Cardiac fibroblast (primary cell): ENCODE data around the gene ADRB2.

Experiments
- DNase-seq, 2 donors: peaks; one replicate each; pipeline versions ENCODE4 v3.0.0 to v3.0.0-alpha.2; 2010; ENCODE audit warnings: low read depth in 2 of 2
- H3K4me3 ChIP-seq, 2 donors: replicated peaks in 1 of 2; 1 replicate in 1 of 2; 2 replicates in 1 of 2; pipeline ENCODE4 v1.5.1; 2011; ENCODE audit warnings: low read depth in 2 of 2, low read length in 2 of 2, mild to moderate bottlenecking in 2 of 2, moderate library complexity in 1 of 2
- TF ChIP-seq, protein P1 (sequence below): IDR thresholded peaks from one replicate; pipeline ENCODE4 v1.5.1; 2011; ENCODE audit warnings: low read depth, mild to moderate bottlenecking, low read length, inconsistent platforms

Gene ADRB2

DNA sequence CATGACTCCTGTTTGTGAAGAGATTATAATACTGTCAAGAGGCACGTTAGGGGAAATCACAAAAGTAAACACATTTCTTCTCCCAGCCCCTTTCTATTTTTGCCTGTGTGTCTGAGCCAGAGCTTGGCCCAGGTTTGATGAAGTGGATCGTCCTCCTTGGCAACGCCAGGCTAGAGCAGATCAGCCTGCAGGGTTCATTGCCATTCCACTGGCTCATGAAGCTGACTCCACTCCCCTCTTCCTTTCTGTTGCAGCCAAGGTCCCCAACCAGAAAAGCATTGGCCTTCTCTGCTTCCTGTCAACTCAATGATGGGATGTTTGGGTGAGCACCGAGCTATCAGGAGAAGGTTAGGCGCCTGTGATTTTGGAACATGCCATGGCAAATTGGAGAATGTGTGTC lies 3.3 kb downstream of the ADRB2 start:
- no peak overlapping the region for H3K4me3 ChIP-seq
- DNase-seq, result no peak
- TF ChIP-seq, protein P1, sequence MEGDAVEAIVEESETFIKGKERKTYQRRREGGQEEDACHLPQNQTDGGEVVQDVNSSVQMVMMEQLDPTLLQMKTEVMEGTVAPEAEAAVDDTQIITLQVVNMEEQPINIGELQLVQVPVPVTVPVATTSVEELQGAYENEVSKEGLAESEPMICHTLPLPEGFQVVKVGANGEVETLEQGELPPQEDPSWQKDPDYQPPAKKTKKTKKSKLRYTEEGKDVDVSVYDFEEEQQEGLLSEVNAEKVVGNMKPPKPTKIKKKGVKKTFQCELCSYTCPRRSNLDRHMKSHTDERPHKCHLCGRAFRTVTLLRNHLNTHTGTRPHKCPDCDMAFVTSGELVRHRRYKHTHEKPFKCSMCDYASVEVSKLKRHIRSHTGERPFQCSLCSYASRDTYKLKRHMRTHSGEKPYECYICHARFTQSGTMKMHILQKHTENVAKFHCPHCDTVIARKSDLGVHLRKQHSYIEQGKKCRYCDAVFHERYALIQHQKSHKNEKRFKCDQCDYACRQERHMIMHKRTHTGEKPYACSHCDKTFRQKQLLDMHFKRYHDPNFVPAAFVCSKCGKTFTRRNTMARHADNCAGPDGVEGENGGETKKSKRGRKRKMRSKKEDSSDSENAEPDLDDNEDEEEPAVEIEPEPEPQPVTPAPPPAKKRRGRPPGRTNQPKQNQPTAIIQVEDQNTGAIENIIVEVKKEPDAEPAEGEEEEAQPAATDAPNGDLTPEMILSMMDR, result no peak

DNA sequence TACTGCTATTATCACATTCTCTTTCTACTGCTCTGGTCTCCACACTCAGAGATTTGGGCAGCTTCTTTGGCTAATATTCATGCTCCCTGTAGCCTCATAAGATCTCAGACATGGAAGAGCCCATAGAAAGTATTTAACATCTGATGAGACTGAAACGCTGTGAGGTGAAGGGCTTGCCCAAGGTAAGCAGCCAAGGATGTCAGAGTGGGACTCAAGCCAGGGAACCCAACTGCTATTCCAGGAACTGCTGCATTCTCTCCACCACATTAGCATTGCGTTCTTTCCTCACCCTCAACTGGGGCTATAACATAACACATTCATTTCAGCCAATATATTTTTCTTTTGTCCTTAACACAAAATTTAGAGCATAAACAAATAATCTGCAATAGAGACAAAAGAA lies 3.8 kb downstream of the ADRB2 start:
- DNase-seq, result no peak
- H3K4me3 ChIP-seq, result no peak overlapping the region
- TF ChIP-seq, protein P1, result no peak

DNA sequence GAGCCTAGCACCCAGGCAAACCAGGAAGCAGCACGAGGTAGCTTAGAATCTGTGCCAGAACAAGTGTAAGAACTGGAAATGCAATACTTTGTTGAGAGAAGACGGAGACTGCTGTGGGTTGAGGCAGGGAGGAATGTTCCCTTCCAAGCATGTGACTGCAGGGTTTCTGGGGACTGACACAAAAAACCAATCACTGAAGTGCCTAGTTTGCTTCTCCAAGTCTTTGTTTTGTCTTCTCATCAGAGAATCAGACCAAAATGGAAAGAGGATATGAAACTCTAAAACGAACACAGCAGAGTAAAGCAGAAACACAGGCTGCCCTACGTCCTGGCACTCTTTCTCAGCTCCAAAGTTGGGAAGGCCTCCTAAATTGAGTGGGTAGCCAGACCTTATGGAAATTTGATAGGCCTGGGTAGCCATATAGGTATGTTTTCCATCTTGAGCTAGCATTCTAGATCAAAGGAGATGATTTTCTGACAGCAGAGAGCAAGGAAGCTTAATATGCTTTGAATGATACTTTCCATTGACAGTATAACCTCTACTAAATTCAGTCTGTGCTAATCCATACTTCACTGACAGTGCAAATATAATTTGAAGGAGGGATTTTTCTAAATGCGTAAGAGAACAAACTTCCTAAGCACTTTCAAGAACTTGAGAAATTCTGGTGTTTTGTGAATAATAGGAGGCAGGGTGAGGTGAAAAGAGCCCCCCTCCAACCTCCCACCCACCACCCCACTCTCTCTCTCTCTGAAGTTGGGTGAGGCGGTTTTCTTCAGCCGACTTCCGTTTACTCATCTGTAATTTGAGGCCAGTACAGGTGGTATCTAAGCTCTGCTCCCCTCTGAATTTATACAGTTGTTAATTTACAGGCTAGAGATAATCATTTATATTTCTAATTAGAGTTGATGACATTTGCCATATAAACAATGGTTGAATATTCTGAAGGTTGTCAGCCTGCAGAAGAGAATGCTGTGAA lies 5.5 kb downstream of the ADRB2 start:
- DNase-seq, result no peak
- no peak overlapping the region for H3K4me3 ChIP-seq
- TF ChIP-seq, protein P1, result no peak

DNA sequence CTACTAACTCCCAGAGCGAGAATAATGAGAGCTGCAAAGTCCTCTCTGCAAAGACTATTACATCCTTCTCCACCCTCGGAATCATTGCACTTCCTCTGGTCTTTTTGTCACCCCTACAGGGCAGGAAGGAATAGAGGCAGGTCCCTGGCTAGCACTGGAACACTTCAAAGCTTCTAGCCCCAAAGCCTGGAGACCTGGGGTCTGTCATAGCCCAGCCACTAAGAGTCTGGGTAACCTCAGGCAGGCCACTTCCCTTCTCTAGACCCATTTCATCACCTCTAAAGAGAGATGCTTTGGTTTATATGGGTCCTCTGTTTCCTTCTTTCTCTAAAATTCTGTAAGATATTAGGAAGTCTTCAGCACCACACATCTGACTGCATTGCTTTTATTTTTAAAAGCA lies 6.7 kb downstream of the ADRB2 start:
- TF ChIP-seq, protein P1, result no peak
- no peak overlapping the region for H3K4me3 ChIP-seq
- no peak for DNase-seq

DNA sequence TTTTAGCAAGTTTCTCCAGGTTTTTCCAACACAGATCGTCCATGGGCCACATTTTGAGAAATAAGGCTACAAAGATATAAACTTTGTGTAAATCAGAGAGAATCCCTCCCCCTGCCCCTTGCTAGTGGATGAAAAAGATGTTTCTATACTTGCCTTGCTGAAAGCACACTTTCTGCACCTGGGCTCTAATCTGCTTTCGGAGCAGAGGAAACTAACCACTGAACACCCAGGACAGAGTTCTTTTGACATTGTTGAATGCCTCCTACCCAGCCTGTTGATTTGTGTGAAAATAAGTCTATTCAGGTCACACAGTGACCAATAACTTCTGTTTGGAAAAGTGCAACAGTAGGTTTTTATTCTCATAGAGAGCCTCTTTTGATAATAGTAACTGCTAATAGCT lies 7.5 kb downstream of the ADRB2 start:
- no peak for DNase-seq
- TF ChIP-seq, protein P1, result no peak
- H3K4me3 ChIP-seq, result no peak overlapping the region

DNA sequence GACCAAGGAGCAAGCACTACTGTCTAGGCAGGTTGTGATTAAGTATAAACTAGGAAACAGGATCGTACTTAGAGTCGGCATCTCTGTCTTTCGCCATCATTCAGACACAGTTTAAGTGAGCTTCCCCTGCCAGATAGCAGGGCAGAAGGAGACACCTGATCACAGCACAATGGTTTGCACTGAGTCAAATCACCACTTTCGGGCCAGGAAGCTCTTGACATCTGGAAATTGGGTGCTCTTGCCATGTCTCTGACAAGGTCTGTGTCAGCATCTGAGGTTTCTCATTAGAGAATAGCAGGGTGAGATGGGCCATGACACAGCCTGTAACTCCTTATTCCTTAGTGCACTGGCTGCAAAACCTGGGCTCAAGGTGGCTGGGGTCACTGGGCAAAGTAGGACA lies 8.3 kb downstream of the ADRB2 start:
- DNase-seq, result no peak
- H3K4me3 ChIP-seq, result no peak overlapping the region
- TF ChIP-seq, protein P1, result no peak
